Kidney (tissue), 14 donors: Measurements from ENCODE around the gene ABI1. TPM values are rescaled to one million over a fixed set of nuclear protein-coding genes. Genes with fewer than 3 reads are reported as not detected.

ENCODE experiments used
- DNase-seq, 5 donors: peaks; one replicate each; pipeline ENCODE4 v3.0.0-alpha.2; 2013 to 2020
- FAIRE-seq: peaks from 2 replicates; lab custom pipeline; 2012; peaks lifted over from hg19 to GRCh38; lab: Jason Lieb, UNC
- H3K27ac ChIP-seq, 2 donors: one replicate each; pipeline ENCODE4 v1.7.0; 2013; ENCODE audit warnings: low read depth in 2 of 2, low read length in 2 of 2, inconsistent platforms in 1 of 2
- H3K27me3 ChIP-seq: one replicate; pipeline ENCODE4 v1.7.1; 2013; ENCODE audit warnings: low read length, inconsistent platforms; ENCODE audit not compliant: control insufficient read depth, insufficient read depth
- H3K36me3 ChIP-seq, 3 donors: one replicate each; pipeline versions ENCODE4 v1.7.0 to v1.7.1; 2013; ENCODE audit warnings: low read length in 3 of 3, control low read depth in 1 of 3, inconsistent platforms in 1 of 3; ENCODE audit not compliant: insufficient read depth in 3 of 3, control insufficient read depth in 2 of 3
- H3K4me1 ChIP-seq, 3 donors: one replicate each; pipeline versions ENCODE4 v1.7.0 to v1.7.1; 2013; ENCODE audit warnings: low read length in 3 of 3, inconsistent platforms in 1 of 3, low read depth in 1 of 3; ENCODE audit not compliant: control insufficient read depth in 2 of 3, insufficient read depth in 2 of 3
- H3K4me3 ChIP-seq, 3 donors: one replicate each; pipeline versions ENCODE4 v1.7.0 to v1.8.1; 2013; ENCODE audit warnings: low read length in 3 of 3, control low read depth in 1 of 3, inconsistent platforms in 1 of 3
- H3K9ac ChIP-seq, 3 donors: one replicate each; pipeline versions ENCODE4 v1.7.0 to v1.7.1; 2013; ENCODE audit warnings: low read length in 3 of 3, control low read depth in 1 of 3, inconsistent platforms in 1 of 3
- H3K9me3 ChIP-seq, 3 donors: one replicate each; pipeline versions ENCODE4 v1.7.0 to v1.7.1; 2013; ENCODE audit warnings: low read length in 3 of 3, control low read depth in 1 of 3, inconsistent platforms in 1 of 3; ENCODE audit not compliant: control insufficient read depth in 2 of 3, insufficient read depth in 1 of 3
- intact Hi-C: fragments of 100-400 bp; cut with DNase I; formaldehyde crosslinking; loops from one replicate; pipeline ENCODE4 v1.11.1; 2022
- polyA plus RNA-seq: library from polyadenylated mRNA; stranded (reverse); fragments of 350-450 nt; fragmentation: Illumina TruSeq; extraction: RNeasy Lipid Tissue Mini Kit (QIAGEN cat#74804); gene quantifications from one replicate; pipeline ENCODE4 v1.2.3, GENCODE V29; 2014; ENCODE audit warnings: low read depth, low replicate concordance; ENCODE audit not compliant: insufficient read depth
- total RNA-seq: library from RNA; stranded (reverse); fragmentation: NEBNext Ultra II Directional; extraction: Animal tissue kit (Norgen Biotek cat#: 25700); gene quantifications from one replicate; pipeline ENCODE4 v1.2.1, GENCODE V29; 2021
- TF ChIP-seq, protein P1 (sequence below): IDR thresholded peaks from 3 replicates; pipeline ENCODE4 v1.5.1; 2012; ENCODE audit warnings: mild to moderate bottlenecking, moderate library complexity, borderline replicate concordance; ENCODE audit not compliant: insufficient read depth; ENCODE audit errors: extremely low read depth
- donor health status: control.
- donor health status: control.
- donor health status: control.
- donor health status: control.
- donor health status: control.
- donor health status: DM: yes; HTN: yes; CAD: no.
- donor health status: Normal renal cell carcinoma (clear cell type).

Gene ABI1
- total and polyA plus RNA-seq, 2 donors from 2014 or later = 25.7 to 54.1 TPM

DNA sequence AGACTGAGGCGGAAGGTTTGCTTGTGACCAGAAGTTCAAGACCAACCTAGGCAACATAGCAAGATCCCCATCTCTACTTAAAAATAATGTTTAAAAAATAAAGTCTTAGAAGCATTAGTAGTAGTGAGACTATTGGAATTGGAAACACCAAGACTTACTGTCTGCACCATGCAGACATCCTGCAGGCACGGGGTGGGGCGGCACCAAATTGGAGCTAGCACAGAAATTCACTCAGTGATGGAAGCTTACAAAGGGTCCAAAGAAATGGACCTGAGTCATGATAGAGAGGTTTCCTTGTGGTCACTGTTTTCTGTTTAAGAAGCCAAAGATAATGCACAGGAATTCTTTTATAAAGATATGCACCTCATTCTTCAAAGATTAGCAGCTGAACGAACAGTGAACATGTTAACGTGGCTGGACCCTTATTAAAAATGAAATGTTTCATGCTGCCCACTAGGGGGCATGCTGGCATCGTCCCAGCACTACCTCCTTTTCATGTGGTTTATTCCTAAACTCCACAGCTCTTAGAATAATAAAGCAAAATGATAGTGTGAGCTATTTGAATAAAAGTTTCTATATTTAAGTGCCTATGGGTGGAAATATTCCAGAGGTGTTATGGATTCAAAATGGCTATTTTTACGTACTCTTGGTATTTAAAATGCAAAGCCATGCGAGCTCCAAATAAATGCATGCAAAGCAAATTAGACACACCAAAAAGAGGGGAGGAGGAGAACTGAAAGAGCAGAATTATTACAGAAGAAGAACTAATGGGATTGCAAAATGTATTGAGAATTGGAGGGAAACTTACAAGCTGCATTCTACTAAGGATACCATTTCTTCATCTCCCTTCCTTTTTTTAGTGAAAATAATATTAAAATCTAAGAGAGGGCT is 134.7 kb downstream of the ABI1 start:
- FAIRE-seq = peak; percentile 95

DNA sequence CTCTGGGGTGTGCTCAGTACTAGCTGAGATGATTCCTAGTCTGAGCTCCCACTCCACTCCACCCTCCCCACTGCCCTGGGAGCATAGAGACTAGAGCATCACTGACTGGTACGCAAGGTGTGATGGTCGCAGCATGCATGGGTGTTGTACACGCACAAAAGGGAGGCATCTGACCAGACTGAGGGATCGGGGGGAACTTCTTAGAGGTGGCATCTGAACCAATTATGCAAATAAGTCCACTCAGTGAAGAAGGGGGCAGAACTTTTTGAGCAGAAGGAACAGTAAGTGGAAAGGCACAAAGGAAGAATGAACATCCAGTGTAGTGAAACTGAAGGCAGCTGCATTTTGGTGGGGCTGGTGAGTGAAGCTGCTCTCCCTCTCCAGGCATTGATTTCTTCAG is 137.7 kb downstream of the ABI1 start:
- H3K27me3 ChIP-seq = no peaks in the 10 kb centered on the region
- no peaks in the 10 kb centered on the region for H3K9me3 ChIP-seq
- no peaks in the 10 kb centered on the region for H3K4me1 ChIP-seq
- H3K36me3 ChIP-seq = peaks cover 0 to 3% (median 2%) of the 10 kb centered on the region in 3 donors
- intact Hi-C loops = no loop called here
- H3K27ac ChIP-seq = no peak overlapping the region
- TF ChIP-seq, protein P1, sequence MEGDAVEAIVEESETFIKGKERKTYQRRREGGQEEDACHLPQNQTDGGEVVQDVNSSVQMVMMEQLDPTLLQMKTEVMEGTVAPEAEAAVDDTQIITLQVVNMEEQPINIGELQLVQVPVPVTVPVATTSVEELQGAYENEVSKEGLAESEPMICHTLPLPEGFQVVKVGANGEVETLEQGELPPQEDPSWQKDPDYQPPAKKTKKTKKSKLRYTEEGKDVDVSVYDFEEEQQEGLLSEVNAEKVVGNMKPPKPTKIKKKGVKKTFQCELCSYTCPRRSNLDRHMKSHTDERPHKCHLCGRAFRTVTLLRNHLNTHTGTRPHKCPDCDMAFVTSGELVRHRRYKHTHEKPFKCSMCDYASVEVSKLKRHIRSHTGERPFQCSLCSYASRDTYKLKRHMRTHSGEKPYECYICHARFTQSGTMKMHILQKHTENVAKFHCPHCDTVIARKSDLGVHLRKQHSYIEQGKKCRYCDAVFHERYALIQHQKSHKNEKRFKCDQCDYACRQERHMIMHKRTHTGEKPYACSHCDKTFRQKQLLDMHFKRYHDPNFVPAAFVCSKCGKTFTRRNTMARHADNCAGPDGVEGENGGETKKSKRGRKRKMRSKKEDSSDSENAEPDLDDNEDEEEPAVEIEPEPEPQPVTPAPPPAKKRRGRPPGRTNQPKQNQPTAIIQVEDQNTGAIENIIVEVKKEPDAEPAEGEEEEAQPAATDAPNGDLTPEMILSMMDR = no peak
- H3K4me3 ChIP-seq = no peak overlapping the region
- DNase-seq = no peak
- no peak for FAIRE-seq
- H3K9ac ChIP-seq = no peak overlapping the region

More for the DNA sequence above, 134.7 kb downstream of the ABI1 start:
- Histone ChIP-seq H3K4me1 (no peaks in the 10 kb centered on the region), H3K4me3 (no peak overlapping the region), H3K9me3 (no peaks in the 10 kb centered on the region), H3K36me3 (peaks cover 0 to 6% (median 0%) of the 10 kb centered on the region in 3 donors), H3K27me3 (no peaks in the 10 kb centered on the region), H3K27ac (no peak overlapping the region), H3K9ac (no peak overlapping the region)
- TF ChIP-seq, protein P1 = peak; percentile 78
- intact Hi-C loops = no loop called here
- DNase-seq = peak in 4 of 5 donors; percentile 31 to 84 (median 60)

DNA sequence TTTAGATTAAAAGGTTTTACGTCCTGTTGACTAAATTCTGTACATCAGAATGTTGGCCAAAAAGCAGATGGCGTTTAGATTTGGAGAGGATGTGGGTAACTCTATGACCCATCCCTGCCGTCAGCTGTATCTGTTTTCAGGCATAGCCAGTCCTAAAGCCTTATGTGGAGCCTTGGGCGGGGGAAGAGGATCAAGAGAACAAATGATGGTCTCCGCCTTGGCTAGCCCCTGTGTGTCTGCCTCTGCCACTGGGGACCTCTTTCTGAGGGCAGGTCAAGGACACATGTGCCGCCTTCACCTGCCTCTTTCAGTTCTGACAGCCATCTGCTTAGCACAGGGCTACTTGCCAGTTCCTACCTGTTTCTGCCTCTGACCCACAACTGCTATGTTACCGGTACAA is 139.2 kb downstream of the ABI1 start:
- FAIRE-seq (no peak), DNase-seq (no peak)
- intact Hi-C loops = no loop called here
- no peak overlapping the region for H3K9ac ChIP-seq
- TF ChIP-seq, protein P1 = no peak
- H3K27ac ChIP-seq = peak overlapping the region in 1 of 2 donors; percentile 16
- H3K4me1 ChIP-seq = no peaks in the 10 kb centered on the region
- H3K4me3 ChIP-seq = no peak overlapping the region
- no peaks in the 10 kb centered on the region for H3K27me3 ChIP-seq
- peaks cover 2 to 6% (median 3%) of the 10 kb centered on the region in 3 donors for H3K36me3 ChIP-seq
- H3K9me3 ChIP-seq = no peaks in the 10 kb centered on the region
